GM19452 (cell line): ENCODE measurements around the gene GALNS.

Experiments used
- ATAC-seq: cut with Tn5 transposase; IDR thresholded peaks from one replicate; pipeline ENCODE4 v1.9.1; 2021; ENCODE audit not compliant: unreplicated experiment

The GALNS gene

GRCh38 chr16:88877564-88878289, 21.0 kb upstream of the GALNS start:
- ATAC-seq, result no peak

- ATAC-seq, result no peak
Measured at GRCh38 chr16:88876942-88877526, 20.3 kb upstream of the GALNS start.

GRCh38 chr16:88875703-88876234, 19.0 kb upstream of the GALNS start:
- ATAC-seq, result no peak

GRCh38 chr16:88874938-88875599, 18.3 kb upstream of the GALNS start:
- no peak for ATAC-seq

- ATAC-seq, result no peak
Measured at GRCh38 chr16:88872650-88873331, 16.0 kb upstream of the GALNS start.

GRCh38 chr16:88871730-88872416, 15.1 kb upstream of the GALNS start:
- no peak for ATAC-seq

GRCh38 chr16:88871349-88871702, 14.6 kb upstream of the GALNS start:
- no peak for ATAC-seq

GRCh38 chr16:88870608-88871348, 14.0 kb upstream of the GALNS start:
- no peak for ATAC-seq

- no peak for ATAC-seq
Measured at GRCh38 chr16:88869673-88869980, 12.9 kb upstream of the GALNS start.

GRCh38 chr16:88868974-88869672, 12.4 kb upstream of the GALNS start:
- ATAC-seq, result no peak

- no peak for ATAC-seq
Measured at GRCh38 chr16:88867581-88868246, 11.0 kb upstream of the GALNS start.

GRCh38 chr16:88866151-88866920, 9.6 kb upstream of the GALNS start, which contains the start of gene PABPN1L:
Gene PABPN1L, minus strand, starts transcription at chr16:88866660. Its CDS starts 54 bp downstream, at chr16:88866606.
- no peak for ATAC-seq

- no peak for ATAC-seq
Measured at GRCh38 chr16:88865742-88866141, 9.0 kb upstream of the GALNS start.

GRCh38 chr16:88865310-88865709, 8.6 kb upstream of the GALNS start:
- ATAC-seq, result no peak

- no peak for ATAC-seq
Measured at GRCh38 chr16:88864521-88864920, 7.8 kb upstream of the GALNS start.

- no peak for ATAC-seq
Measured at GRCh38 chr16:88864099-88864498, 7.4 kb upstream of the GALNS start.

GRCh38 chr16:88863426-88863825, 6.7 kb upstream of the GALNS start:
- no peak for ATAC-seq

- ATAC-seq, result no peak
Measured at GRCh38 chr16:88862968-88863367, 6.2 kb upstream of the GALNS start.
